Gastrocnemius medialis (tissue), 4 donors: ENCODE data around the gene COX5B. TPM values are rescaled to one million over a fixed set of nuclear protein-coding genes. Genes with fewer than 3 reads are reported as not detected.
"Not testable (repeated sequence)": the region's sequence is repeated elsewhere in the genome, so short reads cannot be mapped to it uniquely, and the experiment has no call there.

ENCODE experiments used
- ATAC-seq, 2 donors: fragments of 150-250 bp; one replicate each; pipeline ENCODE4 v1.9.1; 2016
- DNase-seq, 2 donors: peaks; one replicate each; pipeline ENCODE4 v3.0.0-alpha.2; 2019
- H3K27ac ChIP-seq, 4 donors: fragments of 200-600 bp; sonication (generic); 1 replicate in 1 of 4; 2 replicates in 3 of 4; pipeline ENCODE4 v1.5.1; 2016 to 2018; ENCODE audit warnings: mild to moderate bottlenecking in 2 of 4, moderate library complexity in 1 of 4
- H3K27me3 ChIP-seq, 3 donors: fragments of 200-600 bp; sonication (generic) in 2 of 3; 1 replicate in 1 of 3; 2 replicates in 2 of 3; pipeline versions ENCODE4 v1.5.1 to v1.6.0; 2016 to 2019; ENCODE audit warnings: mild to moderate bottlenecking in 1 of 3, moderate library complexity in 1 of 3
- H3K36me3 ChIP-seq, 2 donors: fragments of 200-600 bp; sonication (generic) in 1 of 2; one replicate each; pipeline ENCODE4 v1.5.1; 2017 to 2018
- H3K4me1 ChIP-seq, 2 donors: fragments of 200-600 bp; sonication (generic) in 1 of 2; one replicate each; pipeline ENCODE4 v1.5.1; 2016 to 2017; ENCODE audit warnings: mild to moderate bottlenecking in 2 of 2
- H3K4me3 ChIP-seq, 4 donors: fragments of 200-600 bp; sonication (generic) in 3 of 4; 1 replicate in 1 of 4; 2 replicates in 3 of 4; pipeline ENCODE4 v1.5.1; 2016 to 2019; ENCODE audit warnings: mild to moderate bottlenecking in 2 of 4
- H3K9me3 ChIP-seq, 3 donors: fragments of 200-600 bp; sonication (generic) in 2 of 3; 1 replicate in 1 of 3; 2 replicates in 2 of 3; pipeline ENCODE4 v1.5.1; 2016 to 2019
- POLR2A ChIP-seq, 2 donors: fragments of 450-650 bp; IDR thresholded peaks; one replicate each; pipeline ENCODE4 v1.6.1; 2017; ENCODE audit warnings: antibody characterized with exemption in 2 of 2, mild to moderate bottlenecking in 2 of 2, moderate library complexity in 2 of 2
- in situ Hi-C, 4 donors: fragments of 200-750 bp; cut with MboI; loops; one replicate each; pipeline versions ENCODE4 v1.15.0 to v1.8.0; 2017; ENCODE audit warnings: low sequenced_read_pairs in 4 of 4
- intact Hi-C: fragments of 100-400 bp; cut with DNase I; formaldehyde crosslinking; loops from one replicate; pipeline ENCODE4 v1.15.1; 2023; ENCODE audit warnings: low total_unique reads
- total RNA-seq, 4 donors: library from RNA; depleted of rRNA; stranded (reverse); fragments of >200 nt; gene quantifications; one replicate each; pipeline versions ENCODE4 v1.1.0 to v1.2.3, GENCODE V29; 2016
- TF ChIP-seq, protein P1 (sequence below), 5 experiments: fragments of 450-650 bp in 3 of 5; fragments of 200-600 bp in 2 of 5; sonication (generic) in 2 of 5; IDR thresholded peaks in 4 of 5; conservative IDR thresholded peaks in 1 of 5; 1 replicate in 4 of 5; 2 replicates in 1 of 5; pipeline ENCODE4 v1.5.1; 2016 to 2019; ENCODE audit warnings: antibody characterized with exemption in 5 of 5, mild to moderate bottlenecking in 3 of 5, moderate library complexity in 3 of 5

The COX5B gene
- total RNA-seq, 4 donors from 2014 or later: 742 to 1,417 (median 1,247) TPM

GRCh38 chr2:97617911-97618310, 28.0 kb upstream of the COX5B start:
- H3K9me3 ChIP-seq: no peaks in the 10 kb centered on the region
- H3K4me3 ChIP-seq: no peak overlapping the region
- TF ChIP-seq, protein P1, sequence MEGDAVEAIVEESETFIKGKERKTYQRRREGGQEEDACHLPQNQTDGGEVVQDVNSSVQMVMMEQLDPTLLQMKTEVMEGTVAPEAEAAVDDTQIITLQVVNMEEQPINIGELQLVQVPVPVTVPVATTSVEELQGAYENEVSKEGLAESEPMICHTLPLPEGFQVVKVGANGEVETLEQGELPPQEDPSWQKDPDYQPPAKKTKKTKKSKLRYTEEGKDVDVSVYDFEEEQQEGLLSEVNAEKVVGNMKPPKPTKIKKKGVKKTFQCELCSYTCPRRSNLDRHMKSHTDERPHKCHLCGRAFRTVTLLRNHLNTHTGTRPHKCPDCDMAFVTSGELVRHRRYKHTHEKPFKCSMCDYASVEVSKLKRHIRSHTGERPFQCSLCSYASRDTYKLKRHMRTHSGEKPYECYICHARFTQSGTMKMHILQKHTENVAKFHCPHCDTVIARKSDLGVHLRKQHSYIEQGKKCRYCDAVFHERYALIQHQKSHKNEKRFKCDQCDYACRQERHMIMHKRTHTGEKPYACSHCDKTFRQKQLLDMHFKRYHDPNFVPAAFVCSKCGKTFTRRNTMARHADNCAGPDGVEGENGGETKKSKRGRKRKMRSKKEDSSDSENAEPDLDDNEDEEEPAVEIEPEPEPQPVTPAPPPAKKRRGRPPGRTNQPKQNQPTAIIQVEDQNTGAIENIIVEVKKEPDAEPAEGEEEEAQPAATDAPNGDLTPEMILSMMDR (IDR thresholded peaks at IDR 0.05 in 4 of 5, conservative IDR thresholded peaks at IDR 0.05 in 1 of 5): no peak
- no peak for TF ChIP-seq POLR2A (IDR thresholded peaks at IDR 0.05)
- in situ Hi-C loops (no loop called here), intact Hi-C loops (no loop called here)
- no peak for DNase-seq
- H3K27me3 ChIP-seq: no peaks in the 10 kb centered on the region
- H3K4me1 ChIP-seq: no peaks in the 10 kb centered on the region
- no peak for ATAC-seq
- H3K27ac ChIP-seq: no peak overlapping the region
- H3K36me3 ChIP-seq: no peaks in the 10 kb centered on the region

- in situ Hi-C loops, intact Hi-C loops, DNase-seq, H3K36me3 ChIP-seq, ATAC-seq, H3K4me3 ChIP-seq, H3K9me3 ChIP-seq, H3K4me1 ChIP-seq, H3K27ac ChIP-seq, H3K27me3 ChIP-seq: not testable (repeated sequence)
These were observed 26.7 kb upstream of the COX5B start for GRCh38 chr2:97618939-97619827.

DNA sequence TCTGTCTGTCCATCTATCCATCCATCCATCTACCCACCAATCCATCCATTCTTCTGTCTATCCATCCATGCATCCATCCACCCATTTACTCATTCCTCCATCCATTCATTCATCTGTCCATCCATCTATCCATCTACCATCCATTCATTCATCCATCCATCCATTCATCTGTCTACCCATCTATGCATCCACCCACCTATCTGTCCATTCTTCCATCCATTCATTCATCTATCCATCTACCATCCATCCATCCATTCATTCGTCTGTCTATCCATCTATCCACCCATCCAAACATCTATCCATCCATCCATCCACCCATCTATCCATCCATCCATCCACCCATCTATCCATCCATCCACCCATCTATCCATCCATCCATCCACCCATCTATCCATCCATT, 25.4 kb upstream of the COX5B start:
- H3K27ac ChIP-seq, H3K4me1 ChIP-seq, H3K27me3 ChIP-seq, H3K36me3 ChIP-seq, ATAC-seq, DNase-seq, H3K4me3 ChIP-seq, in situ Hi-C loops, intact Hi-C loops, H3K9me3 ChIP-seq: not testable (repeated sequence)

- H3K36me3 ChIP-seq, ATAC-seq, H3K9me3 ChIP-seq, H3K27ac ChIP-seq, intact Hi-C loops, H3K4me3 ChIP-seq, DNase-seq, H3K4me1 ChIP-seq, H3K27me3 ChIP-seq, in situ Hi-C loops: not testable (repeated sequence)
These were observed 22.9 kb upstream of the COX5B start for GRCh38 chr2:97622976-97623375.

GRCh38 chr2:97625354-97626048, 20.4 kb upstream of the COX5B start:
- H3K27me3 ChIP-seq, DNase-seq, ATAC-seq, H3K4me3 ChIP-seq, H3K36me3 ChIP-seq, H3K4me1 ChIP-seq, H3K27ac ChIP-seq, in situ Hi-C loops, H3K9me3 ChIP-seq, intact Hi-C loops: not testable (repeated sequence)

DNA sequence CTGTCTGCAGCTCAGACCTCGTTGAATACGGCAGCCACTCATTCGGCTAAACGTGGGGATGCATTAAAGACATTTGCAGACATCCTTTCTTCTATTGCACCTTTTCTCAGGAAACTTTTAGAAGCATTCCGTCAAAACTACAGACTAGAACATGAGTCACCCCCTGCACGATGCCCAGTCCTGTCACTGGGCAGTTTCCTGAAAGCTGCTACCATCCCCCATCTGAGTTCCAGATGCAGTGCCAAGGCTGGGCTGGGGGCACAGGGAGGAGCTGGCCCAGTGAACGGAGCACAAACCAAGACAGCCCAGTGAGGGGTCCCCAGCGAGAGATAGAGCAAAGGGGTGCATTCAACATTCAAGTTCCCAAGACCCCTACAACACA, 19.8 kb upstream of the COX5B start:
- in situ Hi-C loops, H3K27ac ChIP-seq, DNase-seq, H3K9me3 ChIP-seq, H3K4me1 ChIP-seq, ATAC-seq, intact Hi-C loops, H3K27me3 ChIP-seq, H3K36me3 ChIP-seq, H3K4me3 ChIP-seq: not testable (repeated sequence)

- Histone ChIP-seq H3K9me3 (no peaks in the 10 kb centered on the region), H3K27ac (peak overlapping the region in 3 of 4 donors; percentile 90 to 98 (median 98)), H3K27me3 (no peaks in the 10 kb centered on the region), H3K36me3 (peaks cover 0 to 24% of the 10 kb centered on the region in 2 donors), H3K4me1 (peaks cover 15% of the 10 kb centered on the region in 2 donors), H3K4me3 (no peak overlapping the region)
- in situ Hi-C loops: no loop called here
- DNase-seq: no peak
- TF ChIP-seq, protein P1 (IDR thresholded peaks at IDR 0.05 in 4 of 5, conservative IDR thresholded peaks at IDR 0.05 in 1 of 5): no peak
- no peak for TF ChIP-seq POLR2A (IDR thresholded peaks at IDR 0.05)
- intact Hi-C loops: loop anchor here (2.0 to 10.0 kb wide), 2 partner anchors 49 to 53 kb away; no protein-coding TSS in a partner anchor
- ATAC-seq: no peak
These were observed 1.7 kb upstream of the COX5B start for GRCh38 chr2:97644023-97644717.
